Osteoblast (primary cell): Measurements from ENCODE around the gene ARMH3. TPM values are rescaled to one million over a fixed set of nuclear protein-coding genes. Genes with fewer than 3 reads are reported as not detected.

Source experiments
- DNase-seq: peaks from one replicate; pipeline ENCODE4 v3.0.0; 2011; ENCODE audit warnings: low spot score, mixed read lengths; ENCODE audit not compliant: insufficient read length; ENCODE audit errors: missing footprints
- H2AFZ ChIP-seq: 2 replicates; pipeline ENCODE4 v1.6.0; 2011; ENCODE audit warnings: mild to moderate bottlenecking, low read length
- H3K27ac ChIP-seq: 2 replicates; pipeline ENCODE4 v1.5.1; 2011; ENCODE audit warnings: mild to moderate bottlenecking, low read depth, low read length, moderate library complexity
- H3K27me3 ChIP-seq: 2 replicates; pipeline ENCODE4 v1.6.0; 2012; ENCODE audit warnings: mild to moderate bottlenecking, control low read depth, inconsistent platforms, low read length, moderate library complexity; ENCODE audit not compliant: insufficient read depth
- H3K36me3 ChIP-seq: 2 replicates; pipeline ENCODE4 v1.5.1; 2011; ENCODE audit warnings: mild to moderate bottlenecking, low read length, control low read depth, moderate library complexity; ENCODE audit not compliant: insufficient read depth
- H3K4me1 ChIP-seq: 2 replicates; pipeline ENCODE4 v1.5.1; 2011; ENCODE audit warnings: mild to moderate bottlenecking, low read length, control low read depth, moderate library complexity; ENCODE audit not compliant: insufficient read depth
- H3K4me2 ChIP-seq: 2 replicates; pipeline ENCODE4 v1.6.0; 2011; ENCODE audit warnings: mild to moderate bottlenecking, low read length; ENCODE audit not compliant: insufficient read depth
- H3K4me3 ChIP-seq: fragments of 200-600 bp; sonication (generic); 3 replicates; pipeline ENCODE4 v1.5.1; 2012; ENCODE audit warnings: mild to moderate bottlenecking, low read length, inconsistent platforms; ENCODE audit not compliant: insufficient read depth
- H3K79me2 ChIP-seq: 2 replicates; pipeline ENCODE4 v1.6.0; 2012; ENCODE audit warnings: mild to moderate bottlenecking, low read length, control low read depth, inconsistent platforms; ENCODE audit not compliant: insufficient read depth
- H3K9me3 ChIP-seq: 2 replicates; pipeline ENCODE4 v1.5.1; 2011; ENCODE audit warnings: low read depth, low read length, control low read depth
- H4K20me1 ChIP-seq: 2 replicates; pipeline ENCODE4 v1.6.0; 2012; ENCODE audit warnings: mild to moderate bottlenecking, low read length, control low read depth; ENCODE audit not compliant: insufficient read depth
- CTCF ChIP-seq: IDR thresholded peaks from 2 replicates; pipeline ENCODE4 v1.5.1; 2011; ENCODE audit warnings: mild to moderate bottlenecking, low read depth, low read length, moderate library complexity; ENCODE audit errors: extremely low read depth
- total RNA-seq: library from RNA; depleted of rRNA; stranded (reverse); fragments of >200 nt; gene quantifications from 2 replicates; pipeline ENCODE4 v1.2.3, GENCODE V29; 2012

ARMH3 gene
- total RNA-seq, 1 donor, result 9.4 TPM

GRCh38 chr10:101889256-101890210 lies 166.4 kb downstream of the ARMH3 start:
- no peak overlapping the region for H3K4me2 ChIP-seq
- no peak overlapping the region for H3K4me3 ChIP-seq
- peaks cover 3% of the 10 kb centered on the region for H3K4me1 ChIP-seq
- TF ChIP-seq CTCF, result peak; percentile 96
- no peaks in the 10 kb centered on the region for H3K27me3 ChIP-seq
- no peaks in the 10 kb centered on the region for H3K9me3 ChIP-seq
- no peaks in the 10 kb centered on the region for H3K79me2 ChIP-seq
- no peak overlapping the region for H2AFZ ChIP-seq
- peak; percentile 90 for DNase-seq
- no peaks in the 10 kb centered on the region for H3K36me3 ChIP-seq
- no peak overlapping the region for H3K27ac ChIP-seq
- no peaks in the 10 kb centered on the region for H4K20me1 ChIP-seq

DNA sequence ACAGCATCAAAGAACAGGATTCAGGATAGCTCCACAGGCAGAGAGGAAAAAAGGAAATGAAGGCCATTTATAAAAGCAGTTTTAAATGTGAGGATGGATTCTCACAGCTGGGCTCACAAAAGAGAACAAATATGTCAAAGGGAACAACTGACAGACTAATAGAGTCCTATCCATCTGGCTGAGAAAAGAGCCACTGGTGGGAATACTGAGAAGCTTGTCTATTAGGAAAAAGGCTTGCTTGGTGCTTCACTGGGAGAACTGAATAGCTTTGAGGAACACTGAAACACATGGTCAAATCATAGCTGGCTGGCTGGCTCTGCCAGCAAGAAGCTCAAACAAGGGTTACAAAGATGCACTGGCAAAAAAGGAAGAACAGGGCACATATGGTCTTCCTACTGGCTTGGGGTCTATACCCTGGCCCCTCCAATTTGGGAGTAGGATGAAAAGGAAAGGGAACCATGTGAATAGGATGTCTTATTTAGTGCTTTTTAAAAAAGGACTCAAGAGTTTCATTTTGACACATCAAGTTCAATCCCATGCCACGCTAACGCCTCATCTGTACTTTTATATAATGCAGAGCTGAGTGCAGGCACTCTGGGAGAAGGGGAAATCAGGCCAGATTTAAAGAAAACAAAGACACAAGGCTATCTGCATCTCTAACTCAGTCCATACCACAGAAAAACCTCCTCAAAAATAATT lies 167.6 kb downstream of the ARMH3 start:
- TF ChIP-seq CTCF, result no peak
- H3K27ac ChIP-seq, result no peak overlapping the region
- peaks cover 3% of the 10 kb centered on the region for H3K4me1 ChIP-seq
- H3K4me3 ChIP-seq, result no peak overlapping the region
- H3K9me3 ChIP-seq, result no peaks in the 10 kb centered on the region
- H3K79me2 ChIP-seq, result no peaks in the 10 kb centered on the region
- no peaks in the 10 kb centered on the region for H3K27me3 ChIP-seq
- DNase-seq, result no peak
- H4K20me1 ChIP-seq, result no peaks in the 10 kb centered on the region
- no peak overlapping the region for H3K4me2 ChIP-seq
- H2AFZ ChIP-seq, result no peak overlapping the region
- H3K36me3 ChIP-seq, result no peaks in the 10 kb centered on the region

- Histone ChIP-seq H3K27ac (no peak overlapping the region), H3K36me3 (no peaks in the 10 kb centered on the region), H3K4me3 (no peak overlapping the region), H2AFZ (no peak overlapping the region), H3K4me1 (no peaks in the 10 kb centered on the region), H3K27me3 (no peaks in the 10 kb centered on the region), H3K9me3 (no peaks in the 10 kb centered on the region), H3K4me2 (no peak overlapping the region), H4K20me1 (no peaks in the 10 kb centered on the region), H3K79me2 (no peaks in the 10 kb centered on the region)
- TF ChIP-seq CTCF, result no peak
- no peak for DNase-seq
These were observed 168.2 kb downstream of the ARMH3 start for GRCh38 chr10:101887775-101888174.
